22Rv1 (cell line): ENCODE results near the gene SLC1A1.

Experiments
- ZFX ChIP-seq: fragments of 450-650 bp; IDR thresholded peaks from 2 replicates; pipeline ENCODE4 v1.6.1; 2017; ENCODE audit warnings: antibody characterized with exemption, borderline replicate concordance
- TF ChIP-seq, protein P1 (sequence below): fragments of 450-650 bp; IDR thresholded peaks from 2 replicates; pipeline ENCODE4 v1.5.1; 2017; ENCODE audit warnings: mild to moderate bottlenecking

- TF ChIP-seq, protein P1, sequence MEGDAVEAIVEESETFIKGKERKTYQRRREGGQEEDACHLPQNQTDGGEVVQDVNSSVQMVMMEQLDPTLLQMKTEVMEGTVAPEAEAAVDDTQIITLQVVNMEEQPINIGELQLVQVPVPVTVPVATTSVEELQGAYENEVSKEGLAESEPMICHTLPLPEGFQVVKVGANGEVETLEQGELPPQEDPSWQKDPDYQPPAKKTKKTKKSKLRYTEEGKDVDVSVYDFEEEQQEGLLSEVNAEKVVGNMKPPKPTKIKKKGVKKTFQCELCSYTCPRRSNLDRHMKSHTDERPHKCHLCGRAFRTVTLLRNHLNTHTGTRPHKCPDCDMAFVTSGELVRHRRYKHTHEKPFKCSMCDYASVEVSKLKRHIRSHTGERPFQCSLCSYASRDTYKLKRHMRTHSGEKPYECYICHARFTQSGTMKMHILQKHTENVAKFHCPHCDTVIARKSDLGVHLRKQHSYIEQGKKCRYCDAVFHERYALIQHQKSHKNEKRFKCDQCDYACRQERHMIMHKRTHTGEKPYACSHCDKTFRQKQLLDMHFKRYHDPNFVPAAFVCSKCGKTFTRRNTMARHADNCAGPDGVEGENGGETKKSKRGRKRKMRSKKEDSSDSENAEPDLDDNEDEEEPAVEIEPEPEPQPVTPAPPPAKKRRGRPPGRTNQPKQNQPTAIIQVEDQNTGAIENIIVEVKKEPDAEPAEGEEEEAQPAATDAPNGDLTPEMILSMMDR: no peak
- no peak for TF ChIP-seq ZFX
These were observed 130.8 kb downstream of the SLC1A1 start for GRCh38 chr9:4620881-4621555.
